CD4-positive, CD25-positive, alpha-beta regulatory T cell (primary cell): ENCODE measurements around the gene PAAF1. TPM values are rescaled to one million over a fixed set of nuclear protein-coding genes. Genes with fewer than 3 reads are reported as not detected.
A peak's percentile ranks its signal among the peaks of the same experiment; 100 is the strongest.
"Not testable (repeated sequence)": the region's sequence is repeated elsewhere in the genome, so short reads cannot be mapped to it uniquely, and the experiment has no call there.

ENCODE experiments used
- ATAC-seq, 2 donors: fragments of 150-1000 bp; cut with Tn5 transposase; one replicate each; pipeline ENCODE4 v1.10.0; 2021; ENCODE audit warnings: low read depth in 2 of 2, moderate number of reproducible peaks in 2 of 2, moderate library complexity in 1 of 2
- DNase-seq, 3 donors: peaks; one replicate each; pipeline versions ENCODE4 v3.0.0 to v3.0.0-alpha.2; 2012 to 2022; ENCODE audit warnings: mixed read lengths in 1 of 3
- H3K27ac ChIP-seq: one replicate; pipeline ENCODE4 v1.7.0; 2013; ENCODE audit warnings: mild to moderate bottlenecking, low read length; ENCODE audit not compliant: insufficient read depth, poor library complexity, severe bottlenecking
- H3K27me3 ChIP-seq: one replicate; pipeline ENCODE4 v1.7.0; 2013; ENCODE audit warnings: low read length; ENCODE audit not compliant: control insufficient read depth, insufficient read depth
- H3K36me3 ChIP-seq: one replicate; pipeline ENCODE4 v1.7.0; 2013; ENCODE audit warnings: mild to moderate bottlenecking, low read length, moderate library complexity; ENCODE audit not compliant: control insufficient read depth, insufficient read depth
- H3K4me1 ChIP-seq: 2 replicates; pipeline ENCODE4 v1.7.0; 2013; ENCODE audit warnings: mild to moderate bottlenecking, low read length; ENCODE audit not compliant: insufficient read depth, control insufficient read depth, poor library complexity, severe bottlenecking
- H3K4me3 ChIP-seq: one replicate; pipeline ENCODE4 v1.7.0; 2013; ENCODE audit warnings: low read depth, mild to moderate bottlenecking, low read length, moderate library complexity
- H3K9me3 ChIP-seq, 2 experiments: 1 replicate in 1 of 2; 2 replicates in 1 of 2; pipeline ENCODE4 v1.7.0; 2013; ENCODE audit warnings: low read length in 2 of 2, mild to moderate bottlenecking in 1 of 2, moderate library complexity in 1 of 2; ENCODE audit not compliant: control insufficient read depth in 2 of 2
- H3K27ac Mint-ChIP-seq, 3 donors: one replicate each; pipeline ENCODE4 v1.8.0; 2020 to 2022; ENCODE audit warnings: mild to moderate bottlenecking in 3 of 3, mixed read lengths in 3 of 3, moderate library complexity in 2 of 3
- H3K27me3 Mint-ChIP-seq: one replicate; pipeline ENCODE4 v1.8.0; 2022; ENCODE audit warnings: mild to moderate bottlenecking, mixed read lengths
- H3K36me3 Mint-ChIP-seq: one replicate; pipeline ENCODE4 v1.8.0; 2020; ENCODE audit warnings: mixed read lengths
- H3K4me1 Mint-ChIP-seq, 4 donors: one replicate each; pipeline ENCODE4 v1.8.0; 2020 to 2022; ENCODE audit warnings: mixed read lengths in 4 of 4, mild to moderate bottlenecking in 1 of 4
- H3K4me3 Mint-ChIP-seq, 4 donors: one replicate each; pipeline ENCODE4 v1.8.0; 2020 to 2022; ENCODE audit warnings: mild to moderate bottlenecking in 4 of 4, mixed read lengths in 4 of 4, moderate library complexity in 3 of 4
- H3K9me3 Mint-ChIP-seq, 7 donors: one replicate each; pipeline ENCODE4 v1.8.0; 2020 to 2022; ENCODE audit warnings: mixed read lengths in 7 of 7, mild to moderate bottlenecking in 3 of 7, moderate library complexity in 2 of 7
- polyA plus RNA-seq, 4 donors: library from polyadenylated mRNA; unstranded; fragments of 300-500 nt; fragmentation: Illumina TruSeq; gene quantifications; one replicate each; pipeline ENCODE4 v1.2.3, GENCODE V29; 2021
- total RNA-seq: library from RNA; stranded (reverse); gene quantifications from one replicate; pipeline ENCODE4 v1.2.3, GENCODE V29; 2022

Gene PAAF1
- total and polyA plus RNA-seq, 5 donors from 2014 or later, result 13.7 to 28.2 (median 26.5) TPM

- no peak overlapping the region for H3K4me3 ChIP-seq
- no peaks in the 10 kb centered on the region for H3K27me3 ChIP-seq
- DNase-seq, result no peak
- H3K36me3 Mint-ChIP-seq, result peaks cover 10% of the 10 kb centered on the region
- H3K36me3 ChIP-seq, result peaks cover 36% of the 10 kb centered on the region
- H3K27ac Mint-ChIP-seq, result peak overlapping the region in 1 of 3 donors; percentile 35
- no peaks in the 10 kb centered on the region for H3K9me3 ChIP-seq
- H3K4me1 Mint-ChIP-seq, result peaks cover 3 to 19% (median 15%) of the 10 kb centered on the region in 4 donors
- H3K4me3 Mint-ChIP-seq, result no peak overlapping the region
- no peak overlapping the region for H3K27ac ChIP-seq
- peaks cover 0 to 1% (median 0%) of the 10 kb centered on the region in 7 donors for H3K9me3 Mint-ChIP-seq
- no peak for ATAC-seq
- peaks cover 6% of the 10 kb centered on the region for H3K4me1 ChIP-seq
- no peaks in the 10 kb centered on the region for H3K27me3 Mint-ChIP-seq
These were observed 6.5 kb upstream of the PAAF1 start for GRCh38 chr11:73870261-73870660.

- ATAC-seq (no peak), DNase-seq (no peak)
- Mint-ChIP-seq H3K4me3 (peak overlapping the region in 2 of 4 donors; percentile 24 to 53), H3K27ac (peak overlapping the region in 2 of 3 donors; percentile 43 to 65), H3K27me3 (no peaks in the 10 kb centered on the region), H3K36me3 (peaks cover 8% of the 10 kb centered on the region), H3K4me1 (peaks cover 13 to 41% (median 35%) of the 10 kb centered on the region in 4 donors), H3K9me3 (no peaks in the 10 kb centered on the region)
- H3K27me3 ChIP-seq, result no peaks in the 10 kb centered on the region
- peaks cover 27% of the 10 kb centered on the region for H3K4me1 ChIP-seq
- H3K36me3 ChIP-seq, result peaks cover 36% of the 10 kb centered on the region
- H3K27ac ChIP-seq, result no peak overlapping the region
- H3K4me3 ChIP-seq, result no peak overlapping the region
- H3K9me3 ChIP-seq, result no peaks in the 10 kb centered on the region
These were observed 3.9 kb upstream of the PAAF1 start for GRCh38 chr11:73872749-73873357.

- Histone ChIP-seq H3K27ac (no peak overlapping the region), H3K9me3 (no peaks in the 10 kb centered on the region), H3K36me3 (peaks cover 31% of the 10 kb centered on the region), H3K4me3 (peak overlapping the region; percentile 94), H3K27me3 (no peaks in the 10 kb centered on the region), H3K4me1 (peaks cover 29% of the 10 kb centered on the region)
- Mint-ChIP-seq H3K4me3 (peak overlapping the region; percentile 95 to 100 (median 98)), H3K9me3 (no peaks in the 10 kb centered on the region), H3K4me1 (peaks cover 17 to 51% (median 40%) of the 10 kb centered on the region in 4 donors), H3K27me3 (no peaks in the 10 kb centered on the region), H3K36me3 (peaks cover 8% of the 10 kb centered on the region), H3K27ac (peak overlapping the region; percentile 99 to 100 (median 99))
- ATAC-seq (no peak), DNase-seq (no peak)
These were observed 1.4 kb upstream of the PAAF1 start for GRCh38 chr11:73875380-73875779.

GRCh38 chr11:73875840-73876239, 959 bp upstream of the PAAF1 start:
- peaks cover 17 to 51% (median 40%) of the 10 kb centered on the region in 4 donors for H3K4me1 Mint-ChIP-seq
- peaks cover 8% of the 10 kb centered on the region for H3K36me3 Mint-ChIP-seq
- ATAC-seq, result no peak

GRCh38 chr11:73878771-73879170, 2.0 kb downstream of the PAAF1 start:
- Histone ChIP-seq H3K27ac (no peak overlapping the region), H3K4me3 (no peak overlapping the region), H3K36me3 (peaks cover 7% of the 10 kb centered on the region), H3K4me1 (peaks cover 29% of the 10 kb centered on the region), H3K27me3 (no peaks in the 10 kb centered on the region), H3K9me3 (no peaks in the 10 kb centered on the region)
- no peak for ATAC-seq
- DNase-seq, result no peak
- no peaks in the 10 kb centered on the region for H3K9me3 Mint-ChIP-seq
- no peak overlapping the region for H3K27ac Mint-ChIP-seq
- no peaks in the 10 kb centered on the region for H3K27me3 Mint-ChIP-seq
- peaks cover 7% of the 10 kb centered on the region for H3K36me3 Mint-ChIP-seq
- peaks cover 17 to 49% (median 33%) of the 10 kb centered on the region in 4 donors for H3K4me1 Mint-ChIP-seq
- H3K4me3 Mint-ChIP-seq, result peak overlapping the region in 3 of 4 donors; percentile 9 to 95 (median 58)

More at GRCh38 chr11:73875840-73876239, 959 bp upstream of the PAAF1 start:
- Mint-ChIP-seq H3K4me3 (peak overlapping the region; percentile 95 to 100 (median 98)), H3K9me3 (no peaks in the 10 kb centered on the region), H3K27ac (peak overlapping the region; percentile 99 to 100 (median 99)), H3K27me3 (no peaks in the 10 kb centered on the region)
- Histone ChIP-seq H3K27me3 (no peaks in the 10 kb centered on the region), H3K4me3 (peak overlapping the region; percentile 94), H3K36me3 (peaks cover 30% of the 10 kb centered on the region), H3K9me3 (no peaks in the 10 kb centered on the region), H3K4me1 (peaks cover 29% of the 10 kb centered on the region), H3K27ac (peak overlapping the region; percentile 87)
- no peak for DNase-seq

GRCh38 chr11:73880449-73880848, 3.6 kb downstream of the PAAF1 start:
- H3K9me3 Mint-ChIP-seq, H3K27me3 ChIP-seq, H3K27ac Mint-ChIP-seq, DNase-seq, H3K4me3 Mint-ChIP-seq, H3K27ac ChIP-seq, H3K36me3 Mint-ChIP-seq, ATAC-seq, H3K36me3 ChIP-seq, H3K4me3 ChIP-seq, H3K9me3 ChIP-seq, H3K27me3 Mint-ChIP-seq: not testable (repeated sequence)
- H3K4me1 ChIP-seq, result peaks cover 21% of the 10 kb centered on the region
- peaks cover 13 to 36% (median 22%) of the 10 kb centered on the region in 4 donors for H3K4me1 Mint-ChIP-seq

- Mint-ChIP-seq H3K36me3 (peaks cover 24% of the 10 kb centered on the region), H3K27me3 (no peaks in the 10 kb centered on the region), H3K4me1 (peaks cover 6 to 16% (median 13%) of the 10 kb centered on the region in 4 donors), H3K27ac (no peak overlapping the region), H3K4me3 (no peak overlapping the region), H3K9me3 (no peaks in the 10 kb centered on the region)
- Histone ChIP-seq H3K4me1 (no peaks in the 10 kb centered on the region), H3K9me3 (no peaks in the 10 kb centered on the region), H3K27me3 (no peaks in the 10 kb centered on the region), H3K27ac (no peak overlapping the region), H3K36me3 (peaks cover 23% of the 10 kb centered on the region), H3K4me3 (no peak overlapping the region)
- ATAC-seq (no peak), DNase-seq (no peak)
These were observed 7.1 kb downstream of the PAAF1 start for GRCh38 chr11:73883856-73884255.

GRCh38 chr11:73888244-73888643, 11.4 kb downstream of the PAAF1 start:
- Histone ChIP-seq H3K9me3 (no peaks in the 10 kb centered on the region), H3K4me3 (no peak overlapping the region), H3K36me3 (peaks cover 48% of the 10 kb centered on the region), H3K27me3 (no peaks in the 10 kb centered on the region), H3K27ac (no peak overlapping the region), H3K4me1 (no peaks in the 10 kb centered on the region)
- Mint-ChIP-seq H3K4me1 (peaks cover 9 to 12% (median 12%) of the 10 kb centered on the region in 4 donors), H3K27ac (no peak overlapping the region), H3K9me3 (no peaks in the 10 kb centered on the region), H3K4me3 (no peak overlapping the region), H3K27me3 (no peaks in the 10 kb centered on the region), H3K36me3 (peaks cover 34% of the 10 kb centered on the region)
- ATAC-seq (no peak), DNase-seq (no peak)
